Ovary (tissue), 3 donors: Measurements from ENCODE around the gene ALDH3A1.

Experiments used
- CTCF ChIP-seq, 3 donors: fragments of 450-650 bp in 2 of 3; fragments of 200-600 bp in 1 of 3; IDR thresholded peaks; one replicate each; pipeline versions ENCODE4 v1.5.1 to v1.8.0; 2016 to 2022; ENCODE audit warnings: antibody characterized with exemption in 3 of 3, mild to moderate bottlenecking in 1 of 3
- POLR2A ChIP-seq: fragments of 450-650 bp; IDR thresholded peaks from one replicate; pipeline ENCODE4 v1.6.1; 2017; ENCODE audit warnings: antibody characterized with exemption, mild to moderate bottlenecking, moderate library complexity
- donor health status: DM: no; HTN: no; CAD: no.

GRCh38 chr17:19785854-19786253 lies 37.8 kb upstream of the ALDH3A1 start:
- TF ChIP-seq POLR2A (no peak), CTCF (IDR thresholded peaks at IDR 0.05) (no peak)
